Neuron (in vitro differentiated cells): ENCODE data around the gene TARS2.

ENCODE experiments used
- H2AFZ ChIP-seq: one replicate; pipeline ENCODE4 v1.6.1; 2013; ENCODE audit warnings: low read depth, mild to moderate bottlenecking, inconsistent platforms, low read length, moderate library complexity
- H3K27me3 ChIP-seq: one replicate; pipeline ENCODE4 v1.6.1; 2013; ENCODE audit warnings: low read length; ENCODE audit not compliant: insufficient read depth
- H3K36me3 ChIP-seq: one replicate; pipeline ENCODE4 v1.6.1; 2013; ENCODE audit warnings: low read length; ENCODE audit not compliant: insufficient read depth
- H3K4me1 ChIP-seq: one replicate; pipeline ENCODE4 v1.6.1; 2013; ENCODE audit warnings: low read length; ENCODE audit not compliant: insufficient read depth
- H3K4me3 ChIP-seq: 2 replicates; pipeline ENCODE4 v1.5.1; 2013; ENCODE audit warnings: mild to moderate bottlenecking, low read length, moderate library complexity
- H3K9me3 ChIP-seq: one replicate; pipeline ENCODE4 v1.6.1; 2013; ENCODE audit warnings: low read length

TARS2 gene, protein sequence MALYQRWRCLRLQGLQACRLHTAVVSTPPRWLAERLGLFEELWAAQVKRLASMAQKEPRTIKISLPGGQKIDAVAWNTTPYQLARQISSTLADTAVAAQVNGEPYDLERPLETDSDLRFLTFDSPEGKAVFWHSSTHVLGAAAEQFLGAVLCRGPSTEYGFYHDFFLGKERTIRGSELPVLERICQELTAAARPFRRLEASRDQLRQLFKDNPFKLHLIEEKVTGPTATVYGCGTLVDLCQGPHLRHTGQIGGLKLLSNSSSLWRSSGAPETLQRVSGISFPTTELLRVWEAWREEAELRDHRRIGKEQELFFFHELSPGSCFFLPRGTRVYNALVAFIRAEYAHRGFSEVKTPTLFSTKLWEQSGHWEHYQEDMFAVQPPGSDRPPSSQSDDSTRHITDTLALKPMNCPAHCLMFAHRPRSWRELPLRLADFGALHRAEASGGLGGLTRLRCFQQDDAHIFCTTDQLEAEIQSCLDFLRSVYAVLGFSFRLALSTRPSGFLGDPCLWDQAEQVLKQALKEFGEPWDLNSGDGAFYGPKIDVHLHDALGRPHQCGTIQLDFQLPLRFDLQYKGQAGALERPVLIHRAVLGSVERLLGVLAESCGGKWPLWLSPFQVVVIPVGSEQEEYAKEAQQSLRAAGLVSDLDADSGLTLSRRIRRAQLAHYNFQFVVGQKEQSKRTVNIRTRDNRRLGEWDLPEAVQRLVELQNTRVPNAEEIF

GRCh38 chr1:150486966-150487762, at the start of gene TARS2:
TARS2 (plus strand) TSS chr1:150487419; CDS start chr1:150487451, 32 bp downstream.
- peaks cover 8% of the 10 kb centered on the region for H3K4me1 ChIP-seq
- H3K9me3 ChIP-seq = no peaks in the 10 kb centered on the region
- peak within 1 kb of the TSS; percentile 41 for H2AFZ ChIP-seq
- no peaks in the 10 kb centered on the region for H3K27me3 ChIP-seq
- H3K4me3 ChIP-seq = peak within 1 kb of the TSS; percentile 75
- peaks cover 26% of the 10 kb centered on the region for H3K36me3 ChIP-seq

- Histone ChIP-seq H2AFZ (no peak overlapping the region), H3K9me3 (no peaks in the 10 kb centered on the region), H3K4me3 (no peak overlapping the region), H3K4me1 (no peaks in the 10 kb centered on the region), H3K36me3 (peaks cover 54% of the 10 kb centered on the region), H3K27me3 (no peaks in the 10 kb centered on the region)
Measured at GRCh38 chr1:150441121-150441520, 46.1 kb upstream of the TARS2 start.

- Histone ChIP-seq H2AFZ (no peak overlapping the region), H3K4me3 (no peak overlapping the region), H3K27me3 (no peaks in the 10 kb centered on the region), H3K9me3 (no peaks in the 10 kb centered on the region), H3K36me3 (peaks cover 78% of the 10 kb centered on the region), H3K4me1 (no peaks in the 10 kb centered on the region)
Measured at GRCh38 chr1:150444232-150444631, 43.0 kb upstream of the TARS2 start.

DNA sequence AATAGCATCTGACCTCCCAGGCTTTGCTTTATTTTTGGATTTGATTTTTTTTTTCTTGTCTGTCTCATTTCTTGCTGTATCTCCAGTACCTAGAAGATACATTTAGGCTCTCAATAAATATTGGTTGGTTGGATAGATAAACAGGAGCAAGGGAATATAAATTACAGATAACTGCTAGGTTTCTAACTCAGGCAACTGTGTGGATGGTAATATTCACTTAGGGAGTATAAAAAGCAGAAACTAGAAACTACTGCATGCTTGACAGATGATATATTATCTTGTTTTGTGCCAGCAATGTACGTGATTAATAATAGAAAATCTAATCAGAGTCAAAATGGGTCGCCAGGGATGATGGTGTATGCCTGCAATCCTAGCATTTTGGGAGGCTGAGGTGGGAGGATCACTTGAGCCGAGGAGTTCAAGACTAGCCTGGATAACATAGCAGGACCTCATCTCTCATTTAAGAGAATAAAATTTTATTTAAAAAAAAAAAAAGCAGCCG, 31.0 kb upstream of the TARS2 start:
- Histone ChIP-seq H3K36me3 (peaks cover 47% of the 10 kb centered on the region), H3K27me3 (no peaks in the 10 kb centered on the region), H3K4me1 (no peaks in the 10 kb centered on the region), H3K4me3 (no peak overlapping the region), H3K9me3 (no peaks in the 10 kb centered on the region), H2AFZ (no peak overlapping the region)

- Histone ChIP-seq H3K36me3 (peaks cover 45% of the 10 kb centered on the region), H3K27me3 (no peaks in the 10 kb centered on the region), H3K4me3 (no peak overlapping the region), H3K4me1 (no peaks in the 10 kb centered on the region), H3K9me3 (no peaks in the 10 kb centered on the region), H2AFZ (no peak overlapping the region)
Measured at GRCh38 chr1:150464422-150464826, 22.8 kb upstream of the TARS2 start.

DNA sequence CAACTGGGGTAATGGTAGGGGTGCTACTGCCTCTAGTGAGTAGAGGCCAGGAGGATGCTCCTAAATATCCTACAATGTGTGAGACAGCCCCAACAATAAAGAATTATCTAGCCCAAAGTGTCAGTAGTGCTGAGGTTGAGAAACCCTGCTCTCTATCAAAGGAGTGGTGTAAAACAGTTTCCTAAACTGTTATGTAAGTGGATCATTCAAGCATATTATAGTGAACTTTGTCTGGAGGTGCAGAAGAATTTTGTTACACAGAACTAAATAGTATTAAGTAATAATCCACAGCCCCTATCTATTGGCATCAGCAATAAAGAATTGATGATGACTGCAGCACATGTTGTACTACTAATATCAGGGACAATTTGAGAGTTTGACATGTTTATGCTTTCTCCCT, 20.3 kb upstream of the TARS2 start:
- no peaks in the 10 kb centered on the region for H3K9me3 ChIP-seq
- peaks cover 56% of the 10 kb centered on the region for H3K36me3 ChIP-seq
- H3K4me3 ChIP-seq = no peak overlapping the region
- no peaks in the 10 kb centered on the region for H3K27me3 ChIP-seq
- no peaks in the 10 kb centered on the region for H3K4me1 ChIP-seq
- no peak overlapping the region for H2AFZ ChIP-seq

GRCh38 chr1:150469291-150469690, 17.9 kb upstream of the TARS2 start:
- Histone ChIP-seq H3K27me3 (no peaks in the 10 kb centered on the region), H3K36me3 (peaks cover 68% of the 10 kb centered on the region), H3K9me3 (no peaks in the 10 kb centered on the region), H3K4me1 (no peaks in the 10 kb centered on the region), H2AFZ (no peak overlapping the region), H3K4me3 (no peak overlapping the region)

DNA sequence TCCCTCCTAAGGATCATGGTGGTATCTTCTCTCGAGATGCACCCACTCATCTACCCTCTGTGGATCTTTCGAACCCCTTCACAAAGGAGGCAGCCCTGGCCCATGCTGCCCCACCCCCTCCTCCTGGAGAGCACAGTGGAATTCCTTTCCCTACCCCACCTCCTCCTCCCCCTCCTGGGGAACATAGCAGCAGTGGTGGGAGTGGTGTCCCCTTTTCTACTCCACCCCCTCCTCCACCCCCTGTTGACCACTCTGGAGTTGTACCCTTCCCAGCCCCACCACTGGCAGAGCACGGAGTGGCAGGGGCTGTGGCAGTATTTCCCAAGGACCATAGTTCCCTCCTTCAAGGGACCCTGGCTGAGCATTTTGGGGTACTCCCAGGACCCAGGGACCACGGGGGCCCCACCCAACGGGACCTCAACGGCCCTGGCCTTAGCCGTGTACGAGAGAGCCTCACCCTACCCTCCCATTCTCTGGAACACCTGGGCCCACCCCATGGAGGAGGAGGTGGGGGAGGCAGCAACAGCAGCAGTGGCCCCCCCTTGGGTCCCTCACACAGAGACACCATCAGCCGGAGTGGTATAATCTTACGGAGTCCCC, 14.5 kb upstream of the TARS2 start:
- Histone ChIP-seq H3K27me3 (no peaks in the 10 kb centered on the region), H3K4me3 (no peak overlapping the region), H3K9me3 (no peaks in the 10 kb centered on the region), H3K4me1 (no peaks in the 10 kb centered on the region), H3K36me3 (peaks cover 45% of the 10 kb centered on the region), H2AFZ (no peak overlapping the region)

- no peak overlapping the region for H2AFZ ChIP-seq
- no peaks in the 10 kb centered on the region for H3K9me3 ChIP-seq
- H3K27me3 ChIP-seq = no peaks in the 10 kb centered on the region
Measured at GRCh38 chr1:150473659-150474058, 13.6 kb upstream of the TARS2 start.

GRCh38 chr1:150474869-150475268, 12.3 kb upstream of the TARS2 start:
- Histone ChIP-seq H2AFZ (no peak overlapping the region), H3K9me3 (no peaks in the 10 kb centered on the region), H3K27me3 (no peaks in the 10 kb centered on the region), H3K36me3 (peaks cover 40% of the 10 kb centered on the region), H3K4me1 (no peaks in the 10 kb centered on the region), H3K4me3 (no peak overlapping the region)

More at GRCh38 chr1:150473659-150474058, 13.6 kb upstream of the TARS2 start:
- no peak overlapping the region for H3K4me3 ChIP-seq
- peaks cover 44% of the 10 kb centered on the region for H3K36me3 ChIP-seq
- no peaks in the 10 kb centered on the region for H3K4me1 ChIP-seq

DNA sequence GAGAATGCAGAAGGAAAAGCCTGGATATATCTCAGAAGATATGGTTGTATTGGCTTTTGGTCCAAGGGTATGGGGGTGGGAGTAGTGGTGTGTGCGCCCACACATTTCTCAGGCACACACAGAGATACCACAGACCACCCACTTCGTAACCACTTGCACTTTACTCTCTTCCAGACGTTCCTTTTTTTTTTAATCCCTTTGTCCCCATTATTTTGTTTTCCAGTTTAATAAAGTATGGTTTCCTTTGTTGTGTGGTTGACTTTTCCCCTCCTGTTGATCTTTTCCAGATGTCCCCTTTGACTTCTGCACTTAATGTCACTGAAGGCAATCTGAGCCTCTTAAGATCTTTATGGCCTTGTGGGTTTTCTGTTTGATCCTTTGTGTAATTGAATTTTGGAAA, 10.5 kb upstream of the TARS2 start:
- no peaks in the 10 kb centered on the region for H3K9me3 ChIP-seq
- no peak overlapping the region for H2AFZ ChIP-seq
- H3K4me3 ChIP-seq = no peak overlapping the region
- H3K36me3 ChIP-seq = peaks cover 22% of the 10 kb centered on the region
- H3K4me1 ChIP-seq = no peaks in the 10 kb centered on the region
- H3K27me3 ChIP-seq = no peaks in the 10 kb centered on the region

DNA sequence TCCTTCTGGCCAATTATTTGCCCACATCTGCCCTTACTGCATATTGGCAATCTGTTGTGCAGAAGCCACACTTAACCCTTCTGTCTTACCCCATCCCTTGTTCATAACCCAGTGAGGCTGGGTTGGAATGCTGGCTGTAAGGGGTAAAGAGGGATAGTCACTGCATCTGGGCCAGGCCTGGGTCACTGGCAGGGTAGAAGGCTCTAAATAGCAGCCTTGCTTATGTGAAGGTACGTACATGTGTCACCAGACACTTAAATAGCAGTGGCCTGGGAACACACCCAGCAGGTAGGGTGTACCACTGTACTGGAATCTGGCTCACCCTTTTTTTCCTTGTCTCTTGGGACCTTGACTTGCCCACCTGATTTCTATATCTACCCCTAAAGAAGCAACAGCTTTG, 9.9 kb upstream of the TARS2 start:
- H2AFZ ChIP-seq = no peak overlapping the region
- no peaks in the 10 kb centered on the region for H3K9me3 ChIP-seq
- peaks cover 16% of the 10 kb centered on the region for H3K36me3 ChIP-seq
- H3K27me3 ChIP-seq = no peaks in the 10 kb centered on the region
- no peaks in the 10 kb centered on the region for H3K4me1 ChIP-seq
- H3K4me3 ChIP-seq = no peak overlapping the region
